HG02763 (cell line): ENCODE data around the gene CTBP1.

Experiments
- ATAC-seq: cut with Tn5 transposase; IDR thresholded peaks from one replicate; pipeline ENCODE4 v1.9.1; 2021; ENCODE audit warnings: mild to moderate bottlenecking, moderate library complexity; ENCODE audit not compliant: unreplicated experiment

The CTBP1 gene

GRCh38 chr4:1225272-1226143 lies 23.4 kb downstream of the CTBP1 start:
- ATAC-seq = no peak

- ATAC-seq = no peak
Observed at GRCh38 chr4:1223841-1224809, 24.8 kb downstream of the CTBP1 start.

- ATAC-seq = no peak
Observed at GRCh38 chr4:1222938-1223690, 25.8 kb downstream of the CTBP1 start.

- ATAC-seq = no peak
Observed at GRCh38 chr4:1222036-1222789, 26.7 kb downstream of the CTBP1 start.

- no peak for ATAC-seq
Observed at GRCh38 chr4:1221155-1221870, 27.6 kb downstream of the CTBP1 start.

- ATAC-seq = no peak
Observed at GRCh38 chr4:1220566-1220965, 28.4 kb downstream of the CTBP1 start.

GRCh38 chr4:1219566-1219950 lies 29.4 kb downstream of the CTBP1 start:
- ATAC-seq = no peak

GRCh38 chr4:1218634-1219565 lies 30.0 kb downstream of the CTBP1 start:
- peak; percentile 51 for ATAC-seq

GRCh38 chr4:1217366-1217765 lies 31.6 kb downstream of the CTBP1 start:
- ATAC-seq = no peak

- no peak for ATAC-seq
Observed at GRCh38 chr4:1216869-1217294, 32.0 kb downstream of the CTBP1 start.

- ATAC-seq = no peak
Observed at GRCh38 chr4:1216076-1216614, 32.8 kb downstream of the CTBP1 start.

- peak; percentile 38 for ATAC-seq
Observed at GRCh38 chr4:1215141-1216075, 33.5 kb downstream of the CTBP1 start.

- ATAC-seq = no peak
Observed at GRCh38 chr4:1214101-1215095, 34.5 kb downstream of the CTBP1 start.

- no peak for ATAC-seq
Observed at GRCh38 chr4:1213336-1213995, 35.5 kb downstream of the CTBP1 start.

GRCh38 chr4:1212546-1213335 lies 36.2 kb downstream of the CTBP1 start:
- no peak for ATAC-seq
